VCaP (cell line): ENCODE measurements around the gene LDLRAD4.

Experiments used
- H3K27ac ChIP-seq: fragments of 450-650 bp; 2 replicates; pipeline ENCODE4 v1.5.1; 2017
- CTCF ChIP-seq: fragments of 450-650 bp; conservative IDR thresholded peaks from 2 replicates; pipeline ENCODE4 v1.5.1; 2017; ENCODE audit warnings: mild to moderate bottlenecking, moderate library complexity

LDLRAD4 gene

GRCh38 chr18:13640266-13640860, 421.8 kb downstream of the LDLRAD4 start:
- no peak for TF ChIP-seq CTCF
- H3K27ac ChIP-seq, result no peak overlapping the region

- TF ChIP-seq CTCF, result no peak
- no peak overlapping the region for H3K27ac ChIP-seq
Observed at GRCh38 chr18:13641551-13642439, 423.2 kb downstream of the LDLRAD4 start.

GRCh38 chr18:13642440-13642827, 423.9 kb downstream of the LDLRAD4 start:
- TF ChIP-seq CTCF, result no peak
- no peak overlapping the region for H3K27ac ChIP-seq

GRCh38 chr18:13643261-13643751, 424.7 kb downstream of the LDLRAD4 start:
- no peak overlapping the region for H3K27ac ChIP-seq
- no peak for TF ChIP-seq CTCF

- no peak for TF ChIP-seq CTCF
Observed at GRCh38 chr18:13645093-13645492, 426.5 kb downstream of the LDLRAD4 start.

GRCh38 chr18:13646633-13647032, 428.1 kb downstream of the LDLRAD4 start:
- H3K27ac ChIP-seq, result no peak overlapping the region
- TF ChIP-seq CTCF, result no peak

More at GRCh38 chr18:13645093-13645492, 426.5 kb downstream of the LDLRAD4 start:
- no peak overlapping the region for H3K27ac ChIP-seq

GRCh38 chr18:13647761-13648160, 429.2 kb downstream of the LDLRAD4 start:
- TF ChIP-seq CTCF, result no peak
- H3K27ac ChIP-seq, result no peak overlapping the region
